ENCODE results near the gene RIMS4.

DNA sequence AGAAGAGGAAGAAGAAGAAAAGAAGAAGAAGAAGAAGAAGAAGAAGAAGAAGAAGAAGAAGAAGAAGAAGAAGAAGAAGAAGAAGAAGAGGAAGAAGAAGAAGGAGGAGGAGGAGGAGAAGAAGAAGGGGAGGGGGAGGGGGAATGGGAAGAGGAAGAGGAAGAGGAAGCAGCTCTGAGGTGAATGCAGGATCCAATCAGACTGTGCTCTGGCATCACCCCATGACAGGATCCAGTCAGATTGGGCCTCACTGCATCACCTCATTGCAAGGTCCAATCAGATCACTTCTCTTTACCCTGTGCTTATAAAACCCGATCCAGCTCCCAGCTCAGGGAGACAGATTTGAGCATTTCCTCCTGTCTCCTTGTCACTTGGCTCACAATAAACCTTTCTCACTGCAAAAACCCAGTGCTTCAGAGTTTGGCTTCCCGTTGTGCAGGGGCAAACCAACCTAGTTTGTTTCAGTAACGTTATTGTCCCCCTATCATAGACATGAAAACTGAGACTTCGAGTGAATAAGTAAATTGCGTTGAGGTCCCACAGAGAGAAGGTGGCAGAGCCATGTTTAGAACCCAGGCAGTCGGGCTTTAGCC is 46.6 kb upstream of the RIMS4 start:
- TF ChIP-seq SPI1 (IDR thresholded peaks at IDR 0.05; ENCODE audit: borderline replicate concordance, low read depth), result peak; percentile 37; the same call in 1 of the 2 replicates
- TF ChIP-seq, protein P1, sequence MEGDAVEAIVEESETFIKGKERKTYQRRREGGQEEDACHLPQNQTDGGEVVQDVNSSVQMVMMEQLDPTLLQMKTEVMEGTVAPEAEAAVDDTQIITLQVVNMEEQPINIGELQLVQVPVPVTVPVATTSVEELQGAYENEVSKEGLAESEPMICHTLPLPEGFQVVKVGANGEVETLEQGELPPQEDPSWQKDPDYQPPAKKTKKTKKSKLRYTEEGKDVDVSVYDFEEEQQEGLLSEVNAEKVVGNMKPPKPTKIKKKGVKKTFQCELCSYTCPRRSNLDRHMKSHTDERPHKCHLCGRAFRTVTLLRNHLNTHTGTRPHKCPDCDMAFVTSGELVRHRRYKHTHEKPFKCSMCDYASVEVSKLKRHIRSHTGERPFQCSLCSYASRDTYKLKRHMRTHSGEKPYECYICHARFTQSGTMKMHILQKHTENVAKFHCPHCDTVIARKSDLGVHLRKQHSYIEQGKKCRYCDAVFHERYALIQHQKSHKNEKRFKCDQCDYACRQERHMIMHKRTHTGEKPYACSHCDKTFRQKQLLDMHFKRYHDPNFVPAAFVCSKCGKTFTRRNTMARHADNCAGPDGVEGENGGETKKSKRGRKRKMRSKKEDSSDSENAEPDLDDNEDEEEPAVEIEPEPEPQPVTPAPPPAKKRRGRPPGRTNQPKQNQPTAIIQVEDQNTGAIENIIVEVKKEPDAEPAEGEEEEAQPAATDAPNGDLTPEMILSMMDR (IDR thresholded peaks at IDR 0.05; ENCODE audit: insufficient read depth, low read length), result no peak
- no peak for TF ChIP-seq GABPA (IDR thresholded peaks at IDR 0.05; ENCODE audit: low read depth)

Data from HL-60 (cell line).